22Rv1 (cell line): Measurements from ENCODE around the gene PREX1.

Experiments used
- H3K27ac ChIP-seq: fragments of 450-650 bp; 2 replicates; pipeline ENCODE4 v1.5.1; 2017
- CTCF ChIP-seq: fragments of 450-650 bp; IDR thresholded peaks from 2 replicates; pipeline ENCODE4 v1.5.1; 2017; ENCODE audit warnings: mild to moderate bottlenecking
- ZFX ChIP-seq: fragments of 450-650 bp; IDR thresholded peaks from 2 replicates; pipeline ENCODE4 v1.6.1; 2017; ENCODE audit warnings: antibody characterized with exemption, borderline replicate concordance

Gene PREX1

GRCh38 chr20:48698507-48699267 is 129.1 kb downstream of the PREX1 start:
- H3K27ac ChIP-seq, result no peak overlapping the region

GRCh38 chr20:48697845-48698491 is 129.8 kb downstream of the PREX1 start:
- no peak overlapping the region for H3K27ac ChIP-seq
- TF ChIP-seq CTCF, result no peak
- TF ChIP-seq ZFX, result no peak

More at GRCh38 chr20:48698507-48699267, 129.1 kb downstream of the PREX1 start:
- no peak for TF ChIP-seq CTCF
- TF ChIP-seq ZFX, result no peak

GRCh38 chr20:48696671-48697070 is 131.1 kb downstream of the PREX1 start:
- H3K27ac ChIP-seq, result no peak overlapping the region
- TF ChIP-seq ZFX, result no peak
- no peak for TF ChIP-seq CTCF

- no peak for TF ChIP-seq CTCF
- TF ChIP-seq ZFX, result no peak
- no peak overlapping the region for H3K27ac ChIP-seq
Observed at GRCh38 chr20:48695738-48696137, 132.1 kb downstream of the PREX1 start.

- no peak overlapping the region for H3K27ac ChIP-seq
- TF ChIP-seq ZFX (no peak), CTCF (no peak)
Observed at GRCh38 chr20:48695255-48695654, 132.5 kb downstream of the PREX1 start.

- H3K27ac ChIP-seq, result no peak overlapping the region
- TF ChIP-seq CTCF, result no peak
- TF ChIP-seq ZFX, result no peak
Observed at GRCh38 chr20:48694381-48694865, 133.4 kb downstream of the PREX1 start.

GRCh38 chr20:48691523-48691922 is 136.3 kb downstream of the PREX1 start:
- no peak for TF ChIP-seq ZFX
- no peak for TF ChIP-seq CTCF
- no peak overlapping the region for H3K27ac ChIP-seq
